ENCODE data around the gene KRT36. TPM values are rescaled to one million over a fixed set of nuclear protein-coding genes. Genes with fewer than 3 reads are reported as not detected.

Gene KRT36
- total and polyA plus RNA-seq, 5 donors from 2014 or later, result not detected

DNA sequence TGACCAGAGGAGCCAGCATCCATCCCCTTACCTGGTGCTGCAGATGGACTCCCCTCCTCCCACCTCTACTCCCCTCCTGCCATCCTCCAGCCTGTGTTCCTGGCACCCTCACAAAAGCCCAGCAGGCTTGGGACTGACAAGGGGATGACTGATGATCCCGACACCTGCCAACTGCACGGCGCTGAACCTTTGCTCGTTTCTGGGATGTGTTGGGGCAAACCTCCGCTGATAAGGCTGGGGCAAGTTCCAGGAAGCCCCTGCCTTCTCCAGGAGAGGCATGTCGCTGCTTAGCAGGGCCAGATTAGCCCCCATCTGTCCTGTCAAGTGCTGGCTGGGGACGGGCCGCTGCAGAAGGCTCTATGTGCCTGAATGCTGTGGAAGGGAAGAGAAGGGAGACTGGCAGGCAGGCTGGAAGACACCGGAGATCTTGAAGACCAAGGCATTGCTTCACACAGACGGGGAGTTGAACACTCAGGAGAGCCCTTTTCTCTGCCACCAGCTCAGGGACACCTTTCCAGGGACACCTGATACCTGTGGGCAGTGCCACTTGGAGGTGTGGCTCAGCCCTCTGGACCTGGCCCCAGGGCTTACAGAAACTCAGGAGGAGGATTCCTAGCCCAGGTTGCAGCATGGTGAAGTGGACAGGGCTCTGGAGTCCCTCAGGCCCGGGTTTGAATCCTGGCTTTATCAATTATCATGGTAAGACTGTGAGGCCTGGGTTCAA, 30.0 kb upstream of the KRT36 start:
- Mint-ChIP-seq H3K36me3 (no peaks in the 10 kb centered on the region), H3K27me3 (peaks cover 28% of the 10 kb centered on the region), H3K27ac (no peak overlapping the region), H3K4me3 (no peak overlapping the region), H3K4me1 (no peaks in the 10 kb centered on the region), H3K9me3 (no peaks in the 10 kb centered on the region)
- Histone ChIP-seq H3K36me3 (ENCODE audit: control insufficient read depth, insufficient read depth, low read length) (no peaks in the 10 kb centered on the region), H3K9me3 (ENCODE audit: control insufficient read depth in 2 of 2, low read length in 2 of 2) (no peaks in the 10 kb centered on the region), H3K27me3 (ENCODE audit: control insufficient read depth, insufficient read depth, low read length) (no peaks in the 10 kb centered on the region), H3K4me1 (ENCODE audit: control insufficient read depth, insufficient read depth, low read length, poor library complexity, severe bottlenecking) (no peaks in the 10 kb centered on the region), H3K27ac (ENCODE audit: insufficient read depth, low read length, poor library complexity, severe bottlenecking) (no peak overlapping the region), H3K4me3 (ENCODE audit: low read depth, low read length) (no peak overlapping the region)
- ATAC-seq (ENCODE audit: low read depth in 2 of 2) (no peak), DNase-seq (no peak)

DNA sequence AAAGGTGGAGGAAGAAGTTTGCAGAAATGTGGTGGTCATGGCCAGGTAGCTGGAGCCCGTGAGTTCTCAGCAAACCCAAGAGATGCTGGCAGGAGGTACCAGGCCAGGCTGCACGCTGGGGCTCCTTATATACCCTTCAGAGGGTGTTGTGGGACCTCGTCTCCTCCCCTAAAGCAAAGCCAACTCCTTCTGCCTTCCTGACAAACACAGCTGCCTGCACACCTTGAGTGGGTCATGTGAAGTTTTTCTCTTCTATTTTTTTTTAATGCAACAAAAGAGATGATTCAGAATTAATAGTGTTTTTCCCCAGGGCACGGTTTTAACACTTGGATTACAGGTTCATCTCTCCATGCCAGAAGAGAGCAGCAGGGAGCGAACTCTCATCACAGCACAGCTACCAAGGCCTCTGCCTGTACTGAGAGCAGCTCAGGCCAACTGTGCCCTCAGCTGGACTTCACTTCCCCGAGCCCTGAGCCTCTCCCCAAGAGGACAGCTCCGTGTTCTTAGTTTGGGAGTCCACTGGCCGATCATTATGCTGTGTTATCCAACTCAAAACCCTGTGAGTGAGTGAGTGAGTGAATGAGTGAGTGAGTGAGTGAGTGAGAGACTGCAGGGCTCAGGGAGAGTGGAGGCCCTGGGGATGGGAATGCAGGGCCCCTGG, 29.2 kb upstream of the KRT36 start, which contains the start of gene KRT15:
TSS of gene KRT15 (minus strand) at position 102 of the 661 bp plus-strand sequence. CDS start at position 39, 63 bp downstream.
- no peak within 1 kb of the TSS for H3K4me3 ChIP-seq (ENCODE audit: low read depth, low read length)
- DNase-seq, result no peak
- H3K36me3 Mint-ChIP-seq, result no peaks in the 10 kb centered on the region
- H3K4me3 Mint-ChIP-seq, result no peak within 1 kb of the TSS
- H3K9me3 ChIP-seq (ENCODE audit: control insufficient read depth in 2 of 2, low read length in 2 of 2), result no peaks in the 10 kb centered on the region
- no peak for ATAC-seq (ENCODE audit: low read depth in 2 of 2)
- no peaks in the 10 kb centered on the region for H3K27me3 ChIP-seq (ENCODE audit: control insufficient read depth, insufficient read depth, low read length)
- no peaks in the 10 kb centered on the region for H3K4me1 Mint-ChIP-seq
- H3K36me3 ChIP-seq (ENCODE audit: control insufficient read depth, insufficient read depth, low read length), result no peaks in the 10 kb centered on the region
- H3K4me1 ChIP-seq (ENCODE audit: control insufficient read depth, insufficient read depth, low read length, poor library complexity, severe bottlenecking), result no peaks in the 10 kb centered on the region
- H3K27ac Mint-ChIP-seq, result no peak within 1 kb of the TSS
- no peak within 1 kb of the TSS for H3K27ac ChIP-seq (ENCODE audit: insufficient read depth, low read length, poor library complexity, severe bottlenecking)
- H3K9me3 Mint-ChIP-seq, result no peaks in the 10 kb centered on the region
- peaks cover 21% of the 10 kb centered on the region for H3K27me3 Mint-ChIP-seq

DNA sequence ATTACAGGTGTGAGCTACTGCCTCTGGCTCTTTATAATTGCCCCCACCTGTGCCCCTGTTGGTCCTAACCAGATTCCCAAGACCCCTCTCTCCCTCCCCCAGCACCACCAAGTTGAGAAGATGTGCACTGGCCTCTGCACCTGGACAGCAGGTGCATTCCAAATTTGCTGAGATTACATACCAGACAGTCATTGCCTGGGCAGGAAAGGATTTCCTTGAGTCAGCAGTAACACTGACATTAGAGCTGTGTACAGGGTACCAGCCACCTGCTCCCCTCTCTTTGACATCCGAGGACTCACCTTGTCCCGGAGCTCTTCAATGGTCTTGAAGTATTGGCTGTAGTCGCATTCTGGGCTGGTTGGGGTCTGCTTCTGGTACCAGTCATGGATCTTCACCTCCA, 28.3 kb upstream of the KRT36 start:
- Mint-ChIP-seq H3K27me3 (peaks cover 18% of the 10 kb centered on the region), H3K27ac (no peak overlapping the region), H3K36me3 (no peaks in the 10 kb centered on the region), H3K9me3 (no peaks in the 10 kb centered on the region), H3K4me3 (no peak overlapping the region), H3K4me1 (no peaks in the 10 kb centered on the region)
- ATAC-seq (ENCODE audit: low read depth in 2 of 2) (no peak), DNase-seq (no peak)
- H3K9me3 ChIP-seq (ENCODE audit: control insufficient read depth in 2 of 2, low read length in 2 of 2), result no peaks in the 10 kb centered on the region
- no peaks in the 10 kb centered on the region for H3K36me3 ChIP-seq (ENCODE audit: control insufficient read depth, insufficient read depth, low read length)
- no peak overlapping the region for H3K4me3 ChIP-seq (ENCODE audit: low read depth, low read length)
- H3K27ac ChIP-seq (ENCODE audit: insufficient read depth, low read length, poor library complexity, severe bottlenecking), result no peak overlapping the region
- H3K27me3 ChIP-seq (ENCODE audit: control insufficient read depth, insufficient read depth, low read length), result no peaks in the 10 kb centered on the region
- no peaks in the 10 kb centered on the region for H3K4me1 ChIP-seq (ENCODE audit: control insufficient read depth, insufficient read depth, low read length, poor library complexity, severe bottlenecking)

DNA sequence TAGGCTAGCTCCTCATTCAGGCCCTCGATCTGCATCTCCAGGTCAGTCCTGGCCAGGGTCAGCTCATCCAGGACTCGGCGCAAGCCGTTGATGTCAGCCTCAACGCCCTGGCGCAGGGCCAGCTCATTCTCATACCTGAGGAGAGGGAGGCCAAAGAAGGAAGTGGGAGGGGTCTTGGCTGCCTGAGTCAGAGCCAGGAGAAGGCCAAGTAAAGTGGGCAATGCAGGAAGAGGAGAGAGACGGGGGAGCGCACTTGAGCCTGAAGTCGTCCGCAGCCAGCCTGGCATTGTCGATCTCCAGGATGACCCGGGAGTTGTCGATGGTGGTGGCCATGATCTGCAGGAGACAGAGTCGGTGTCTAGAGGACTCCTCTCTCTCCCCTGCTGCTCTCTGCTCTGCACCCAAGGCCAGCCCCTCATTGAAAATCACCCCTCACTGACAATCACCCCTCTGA, 27.1 kb upstream of the KRT36 start:
- Mint-ChIP-seq H3K4me1 (no peaks in the 10 kb centered on the region), H3K27ac (no peak overlapping the region), H3K9me3 (no peaks in the 10 kb centered on the region), H3K4me3 (no peak overlapping the region), H3K27me3 (peaks cover 15% of the 10 kb centered on the region), H3K36me3 (no peaks in the 10 kb centered on the region)
- ATAC-seq (ENCODE audit: low read depth in 2 of 2), result no peak
- H3K4me1 ChIP-seq (ENCODE audit: control insufficient read depth, insufficient read depth, low read length, poor library complexity, severe bottlenecking), result no peaks in the 10 kb centered on the region
- no peaks in the 10 kb centered on the region for H3K9me3 ChIP-seq (ENCODE audit: control insufficient read depth in 2 of 2, low read length in 2 of 2)
- no peaks in the 10 kb centered on the region for H3K27me3 ChIP-seq (ENCODE audit: control insufficient read depth, insufficient read depth, low read length)
- no peak for DNase-seq
- no peaks in the 10 kb centered on the region for H3K36me3 ChIP-seq (ENCODE audit: control insufficient read depth, insufficient read depth, low read length)
- no peak overlapping the region for H3K27ac ChIP-seq (ENCODE audit: insufficient read depth, low read length, poor library complexity, severe bottlenecking)
- no peak overlapping the region for H3K4me3 ChIP-seq (ENCODE audit: low read depth, low read length)

DNA sequence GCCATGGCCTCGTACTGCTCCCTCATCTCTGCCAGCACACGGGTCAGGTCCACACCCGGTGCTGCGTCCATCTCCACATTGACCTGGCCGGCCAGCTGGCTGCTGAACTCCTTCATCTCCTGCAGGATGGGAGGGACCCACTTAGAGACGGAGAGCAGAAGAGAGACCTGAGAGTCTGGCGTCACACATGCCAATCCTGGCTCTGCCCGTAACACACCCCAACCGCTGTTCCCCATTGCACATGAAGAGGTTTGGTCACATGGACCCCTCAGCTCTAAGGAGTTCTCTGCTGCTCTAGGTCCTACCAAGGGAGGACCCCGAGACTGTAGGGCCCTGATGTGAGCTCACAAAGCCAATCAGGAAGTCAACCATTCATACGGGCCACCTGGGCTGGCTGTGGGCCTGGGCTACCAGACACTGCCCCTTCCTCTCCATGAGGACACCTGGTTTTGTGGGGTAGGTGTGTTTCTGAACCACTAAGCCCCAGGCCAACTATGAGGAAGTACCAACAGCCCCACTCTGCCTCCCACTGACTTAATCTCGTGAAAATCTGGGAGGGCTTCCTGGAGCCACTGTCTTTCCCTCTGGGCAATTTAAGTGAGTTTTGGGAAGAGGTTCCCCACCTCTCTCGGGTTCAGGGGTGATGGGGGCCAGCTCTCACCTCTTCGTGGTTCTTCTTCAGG, 26.6 kb upstream of the KRT36 start:
- H3K9me3 ChIP-seq (ENCODE audit: control insufficient read depth in 2 of 2, low read length in 2 of 2), result no peaks in the 10 kb centered on the region
- ATAC-seq (ENCODE audit: low read depth in 2 of 2) (no peak), DNase-seq (no peak)
- Mint-ChIP-seq H3K36me3 (no peaks in the 10 kb centered on the region), H3K27me3 (peaks cover 15% of the 10 kb centered on the region), H3K4me1 (no peaks in the 10 kb centered on the region), H3K4me3 (no peak overlapping the region), H3K9me3 (no peaks in the 10 kb centered on the region), H3K27ac (no peak overlapping the region)
- no peaks in the 10 kb centered on the region for H3K36me3 ChIP-seq (ENCODE audit: control insufficient read depth, insufficient read depth, low read length)
- H3K4me1 ChIP-seq (ENCODE audit: control insufficient read depth, insufficient read depth, low read length, poor library complexity, severe bottlenecking), result no peaks in the 10 kb centered on the region
- no peak overlapping the region for H3K4me3 ChIP-seq (ENCODE audit: low read depth, low read length)
- H3K27ac ChIP-seq (ENCODE audit: insufficient read depth, low read length, poor library complexity, severe bottlenecking), result no peak overlapping the region
- no peaks in the 10 kb centered on the region for H3K27me3 ChIP-seq (ENCODE audit: control insufficient read depth, insufficient read depth, low read length)

DNA sequence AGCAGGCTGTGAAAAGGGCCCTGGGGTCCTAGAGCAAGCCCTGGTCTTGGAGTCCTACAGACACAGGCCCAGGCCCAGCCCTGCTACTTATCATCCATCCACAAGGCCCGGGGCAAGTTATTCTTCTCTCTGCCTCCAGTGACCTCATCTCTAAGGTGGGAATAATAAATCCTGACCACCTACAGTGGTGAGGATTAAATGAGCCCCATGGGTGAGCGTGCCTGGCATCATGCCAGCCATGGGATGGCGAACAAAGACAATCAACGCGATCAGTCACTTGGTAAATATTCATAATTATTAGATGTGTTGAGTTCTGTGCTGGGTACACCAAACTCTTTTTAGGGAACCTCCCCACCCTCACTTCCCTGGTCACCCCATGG, 23.4 kb upstream of the KRT36 start:
- peaks cover 11% of the 10 kb centered on the region for H3K27me3 Mint-ChIP-seq
- Histone ChIP-seq H3K4me3 (ENCODE audit: low read depth, low read length) (no peak overlapping the region), H3K9me3 (ENCODE audit: control insufficient read depth in 2 of 2, low read length in 2 of 2) (no peaks in the 10 kb centered on the region), H3K27me3 (ENCODE audit: control insufficient read depth, insufficient read depth, low read length) (no peaks in the 10 kb centered on the region), H3K4me1 (ENCODE audit: control insufficient read depth, insufficient read depth, low read length, poor library complexity, severe bottlenecking) (no peaks in the 10 kb centered on the region), H3K36me3 (ENCODE audit: control insufficient read depth, insufficient read depth, low read length) (no peaks in the 10 kb centered on the region), H3K27ac (ENCODE audit: insufficient read depth, low read length, poor library complexity, severe bottlenecking) (no peak overlapping the region)
- no peaks in the 10 kb centered on the region for H3K36me3 Mint-ChIP-seq
- H3K4me1 Mint-ChIP-seq, result no peaks in the 10 kb centered on the region
- DNase-seq (no peak), ATAC-seq (ENCODE audit: low read depth in 2 of 2) (no peak)
- no peaks in the 10 kb centered on the region for H3K9me3 Mint-ChIP-seq
- no peak overlapping the region for H3K27ac Mint-ChIP-seq
- H3K4me3 Mint-ChIP-seq, result no peak overlapping the region

DNA sequence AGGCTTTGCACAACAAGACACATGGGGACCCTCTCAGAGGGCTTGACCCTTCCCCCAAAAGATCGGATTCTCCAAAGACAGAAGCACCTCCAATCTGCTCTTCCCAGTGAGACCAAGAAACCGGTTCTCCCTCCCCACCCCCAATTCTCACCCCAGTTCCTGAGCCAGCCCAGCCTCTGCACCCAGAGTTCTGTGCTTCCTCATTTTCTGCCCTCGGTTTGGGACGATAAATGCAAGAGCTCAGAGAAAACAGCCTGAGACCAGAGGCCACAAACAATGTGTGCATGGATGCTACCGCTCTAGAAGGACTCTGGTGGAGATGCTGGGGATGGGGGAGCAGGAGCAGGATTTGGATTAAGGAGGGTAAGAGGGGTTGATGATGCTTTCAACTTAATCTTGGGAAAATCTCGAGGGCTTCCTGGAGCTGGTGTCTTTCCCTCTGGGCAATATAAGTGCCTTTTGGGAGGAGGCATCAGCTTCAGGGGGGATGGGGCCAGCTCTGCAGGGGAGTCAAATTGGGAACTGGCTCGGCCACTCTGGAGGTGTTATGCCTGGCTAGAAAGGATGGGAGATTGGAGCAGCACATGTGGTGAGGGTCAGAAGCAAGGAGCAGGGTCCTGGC, 22.9 kb upstream of the KRT36 start:
- ATAC-seq (ENCODE audit: low read depth in 2 of 2) (no peak), DNase-seq (no peak)
- H3K27me3 ChIP-seq (ENCODE audit: control insufficient read depth, insufficient read depth, low read length), result no peaks in the 10 kb centered on the region
- Mint-ChIP-seq H3K9me3 (no peaks in the 10 kb centered on the region), H3K27ac (no peak overlapping the region), H3K4me1 (no peaks in the 10 kb centered on the region), H3K4me3 (no peak overlapping the region), H3K27me3 (peaks cover 8% of the 10 kb centered on the region), H3K36me3 (no peaks in the 10 kb centered on the region)
- no peak overlapping the region for H3K27ac ChIP-seq (ENCODE audit: insufficient read depth, low read length, poor library complexity, severe bottlenecking)
- no peak overlapping the region for H3K4me3 ChIP-seq (ENCODE audit: low read depth, low read length)
- H3K9me3 ChIP-seq (ENCODE audit: control insufficient read depth in 2 of 2, low read length in 2 of 2), result no peaks in the 10 kb centered on the region
- H3K4me1 ChIP-seq (ENCODE audit: control insufficient read depth, insufficient read depth, low read length, poor library complexity, severe bottlenecking), result no peaks in the 10 kb centered on the region
- H3K36me3 ChIP-seq (ENCODE audit: control insufficient read depth, insufficient read depth, low read length), result no peaks in the 10 kb centered on the region
